IPS-NIHi7 (cell line): ENCODE results near the gene COMTD1.
A peak's percentile ranks its signal among the peaks of the same experiment; 100 is the strongest.

ENCODE experiments used
- DNase-seq: peaks from one replicate; pipeline ENCODE4 v3.0.0; 2012; ENCODE audit warnings: mixed read lengths; ENCODE audit errors: extremely low spot score

Gene COMTD1

DNA sequence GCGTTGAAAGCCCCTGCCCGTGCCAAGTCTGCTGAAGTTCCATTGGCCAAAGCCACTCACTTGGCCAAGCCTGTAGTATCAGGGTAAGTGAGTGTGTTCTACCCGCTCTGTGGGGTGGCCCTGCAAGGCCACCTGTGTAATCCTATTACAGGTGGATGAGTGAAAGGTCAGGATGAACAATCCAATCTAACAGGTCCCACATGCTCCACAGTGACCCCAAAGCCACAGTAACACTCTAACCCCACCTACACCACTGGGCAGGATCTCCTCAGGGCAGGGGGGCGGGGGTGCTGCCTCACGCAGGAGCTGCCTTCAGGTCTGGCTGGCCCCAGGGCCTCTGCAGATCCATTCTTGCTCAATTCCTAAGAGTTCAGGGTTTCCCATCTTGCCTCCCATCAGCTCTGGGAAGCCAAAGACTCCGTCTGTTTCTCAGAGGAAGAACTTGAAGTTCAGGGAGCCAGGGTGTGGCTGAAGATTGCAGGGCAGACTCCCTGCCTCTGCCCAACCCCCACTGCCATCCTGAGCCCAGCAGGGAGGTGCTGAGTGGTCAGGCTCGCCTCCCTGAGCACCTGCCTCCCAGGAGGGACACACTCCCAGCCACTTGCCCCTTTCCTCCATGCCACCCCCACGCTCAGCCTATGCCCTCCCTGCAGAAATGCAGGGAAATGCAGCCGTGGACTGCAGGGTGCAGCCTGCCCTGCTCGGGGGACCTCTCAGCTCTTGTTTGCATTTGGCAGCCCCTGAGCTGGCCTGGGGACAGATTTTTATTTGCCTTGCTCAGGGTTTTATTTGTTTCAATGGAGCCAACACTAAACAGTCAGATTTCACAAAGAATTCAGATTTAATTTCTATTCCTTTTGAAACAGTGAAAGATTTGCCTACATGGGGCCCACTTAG is 9.8 kb upstream of the COMTD1 start:
- no peak for DNase-seq

DNA sequence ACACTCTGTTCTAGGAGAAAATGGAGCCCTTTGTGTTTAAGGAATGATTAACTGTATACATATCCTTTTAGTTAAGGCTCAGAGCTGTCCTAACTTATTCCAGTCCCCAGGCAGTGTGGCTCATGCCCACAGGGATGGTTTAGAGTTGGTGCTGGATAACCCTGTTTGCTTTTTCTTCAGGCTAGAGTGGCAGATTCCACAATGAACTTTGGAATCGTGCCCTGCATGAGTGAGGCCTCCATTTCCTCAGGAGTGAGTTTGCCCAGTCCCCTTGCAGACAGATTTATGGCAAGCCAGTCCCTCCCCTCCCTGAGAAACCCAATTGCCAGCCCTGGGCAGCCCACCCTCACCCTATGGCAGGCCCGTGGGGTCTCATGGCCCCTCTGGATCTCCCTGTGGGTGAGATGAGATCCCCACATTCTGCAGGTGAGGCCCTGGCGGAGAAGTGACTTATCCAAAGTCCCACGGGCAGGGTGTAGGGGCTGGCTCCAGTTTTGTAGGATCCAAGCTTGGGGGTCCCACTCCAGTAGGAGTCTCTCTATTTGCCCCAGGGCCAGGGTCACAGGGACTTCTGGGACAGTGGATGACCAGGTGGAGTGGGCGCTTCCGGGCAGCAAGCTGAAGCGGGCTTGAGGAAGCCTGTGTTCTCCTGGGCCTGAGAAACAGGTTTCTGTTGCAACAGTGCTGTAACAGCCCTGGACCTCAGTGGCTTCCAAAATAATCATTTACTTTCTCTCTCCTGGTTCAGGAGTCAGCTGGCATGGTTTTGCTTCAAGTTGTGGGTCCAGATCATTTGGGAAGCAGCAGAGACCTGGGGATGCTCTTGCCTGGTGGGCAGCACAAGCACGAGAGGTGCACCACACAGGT is 9.0 kb upstream of the COMTD1 start:
- DNase-seq: no peak

DNA sequence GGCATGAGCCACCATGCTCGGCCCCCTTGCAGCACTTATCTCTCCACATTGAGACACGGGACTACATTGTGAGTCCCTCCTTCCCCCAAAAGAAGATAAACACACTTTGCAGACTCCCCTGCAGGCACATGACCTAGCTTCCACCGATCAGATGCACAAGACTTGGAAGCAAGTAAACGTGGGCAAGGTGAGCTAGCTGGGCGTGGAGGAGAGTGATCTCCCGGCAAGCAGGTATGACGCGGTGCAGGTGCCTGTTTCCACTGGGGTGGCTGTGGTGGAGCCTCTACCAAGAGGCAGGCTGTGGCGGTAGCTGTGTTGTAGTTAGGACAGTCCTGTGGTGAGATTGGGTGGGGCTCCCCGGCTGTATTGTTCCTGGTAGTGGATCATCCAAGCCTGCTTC is 7.7 kb upstream of the COMTD1 start:
- no peak for DNase-seq

DNA sequence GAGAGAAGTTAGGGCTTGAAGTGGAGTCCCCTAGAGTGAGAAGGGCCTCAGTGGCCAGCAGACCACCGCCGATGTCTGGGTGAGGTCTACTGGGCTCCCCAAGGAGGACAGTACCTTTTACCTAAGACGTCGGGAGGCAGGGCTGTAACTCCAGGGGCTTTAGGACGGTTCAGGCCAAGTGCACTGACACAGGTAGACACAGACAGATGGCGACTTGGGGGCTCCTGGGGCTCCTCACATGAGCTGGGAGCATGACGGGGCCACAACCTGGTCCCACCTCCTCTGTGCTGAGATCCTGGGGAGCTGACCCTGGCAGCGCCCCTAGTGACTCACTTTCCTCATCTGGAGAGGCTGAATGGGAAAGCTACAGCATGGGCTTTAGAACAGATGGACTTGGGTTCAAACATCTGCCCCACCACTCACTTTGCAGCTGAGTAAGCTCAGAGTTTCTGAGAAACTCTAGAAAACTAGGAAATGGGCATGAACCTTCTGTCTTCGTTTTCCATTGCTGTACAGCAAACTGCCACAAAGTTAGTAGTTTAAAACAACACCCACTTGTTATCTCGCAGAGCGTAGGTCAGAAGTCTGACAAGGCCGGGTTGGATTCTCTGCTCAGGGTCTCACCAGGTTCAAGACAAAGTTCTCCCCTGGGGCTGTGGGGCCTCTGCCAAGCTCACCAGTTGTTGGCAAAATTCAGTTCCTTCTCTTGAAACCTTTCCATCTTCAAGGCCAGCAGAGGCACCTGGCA is 4.7 kb upstream of the COMTD1 start:
- DNase-seq: no peak

DNA sequence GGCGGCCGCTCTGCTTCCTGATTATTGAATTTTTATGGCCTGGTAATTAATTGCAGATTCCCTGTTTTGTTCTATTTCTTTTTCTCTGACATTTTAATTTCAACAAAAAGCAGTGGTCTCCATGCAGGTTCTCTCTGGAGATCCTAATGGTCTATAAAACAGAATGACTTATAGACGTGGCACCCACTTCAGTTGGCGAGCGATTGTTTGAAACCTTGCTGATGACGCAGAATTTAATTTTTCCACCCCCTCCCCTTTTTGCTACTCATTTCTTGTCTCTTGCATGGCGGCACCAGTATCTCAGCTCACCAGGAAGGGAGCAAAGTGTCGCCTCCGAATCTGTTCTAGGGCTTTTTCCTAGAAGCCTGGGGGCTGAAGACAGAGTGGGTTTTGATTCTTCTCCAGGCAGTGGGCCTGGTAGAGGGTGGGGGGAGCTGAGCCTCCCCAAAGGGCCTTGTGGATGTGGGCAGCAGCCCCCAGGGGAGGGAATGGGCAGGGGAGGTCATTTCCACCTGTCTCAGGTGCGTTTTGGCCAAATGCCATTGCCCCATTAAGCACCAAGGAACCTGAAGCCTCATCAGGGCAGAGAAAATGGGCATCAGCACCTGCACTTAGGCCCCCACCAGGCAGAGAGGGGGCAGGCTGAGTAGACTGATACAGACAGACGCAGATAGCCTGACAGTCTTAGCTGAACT is 3.5 kb upstream of the COMTD1 start:
- no peak for DNase-seq

DNA sequence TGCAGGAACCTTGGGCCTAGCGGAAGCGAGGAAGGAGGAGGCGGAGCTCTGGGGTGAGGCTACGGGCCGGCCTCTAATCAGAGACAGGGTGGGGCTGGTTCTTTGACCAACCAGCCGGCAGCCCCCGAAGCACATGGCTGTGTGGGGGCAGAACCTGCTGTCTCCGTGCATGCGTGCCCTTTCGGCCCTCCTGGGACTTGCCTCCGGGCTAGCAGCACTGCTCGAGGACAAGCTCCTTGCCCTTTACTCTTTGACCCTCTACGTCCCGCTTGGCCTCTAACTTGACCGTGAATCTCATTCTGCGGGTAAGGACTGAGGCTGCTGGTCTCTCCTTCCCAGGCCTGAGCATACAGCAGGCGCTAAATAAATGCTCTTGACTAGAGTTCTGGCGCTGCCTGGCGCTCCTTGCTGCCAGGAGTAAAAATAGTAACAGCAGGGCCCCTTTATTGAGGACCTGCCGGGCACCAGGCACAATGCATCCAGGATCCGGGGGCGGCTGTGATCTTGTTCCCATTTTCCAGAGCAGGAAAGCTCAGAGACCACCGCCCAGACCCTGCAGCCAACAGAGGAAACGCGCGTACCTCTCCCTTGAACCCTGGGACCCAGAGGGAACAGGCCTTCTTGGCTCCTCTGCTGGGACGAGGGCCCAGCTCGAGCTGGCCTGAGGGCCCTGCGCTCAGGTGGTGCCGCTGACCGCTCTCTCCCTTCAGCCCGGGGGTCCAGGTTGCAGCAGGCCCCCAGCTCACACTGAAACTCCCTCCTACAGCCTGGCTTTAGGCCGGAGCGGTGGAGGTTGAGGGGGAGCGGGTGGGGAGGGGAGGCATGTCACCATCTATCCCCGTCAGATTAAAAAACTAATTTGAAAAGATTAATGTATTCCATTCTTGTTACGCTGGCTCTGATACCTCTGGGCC is 2.7 kb upstream of the COMTD1 start:
- DNase-seq: no peak

DNA sequence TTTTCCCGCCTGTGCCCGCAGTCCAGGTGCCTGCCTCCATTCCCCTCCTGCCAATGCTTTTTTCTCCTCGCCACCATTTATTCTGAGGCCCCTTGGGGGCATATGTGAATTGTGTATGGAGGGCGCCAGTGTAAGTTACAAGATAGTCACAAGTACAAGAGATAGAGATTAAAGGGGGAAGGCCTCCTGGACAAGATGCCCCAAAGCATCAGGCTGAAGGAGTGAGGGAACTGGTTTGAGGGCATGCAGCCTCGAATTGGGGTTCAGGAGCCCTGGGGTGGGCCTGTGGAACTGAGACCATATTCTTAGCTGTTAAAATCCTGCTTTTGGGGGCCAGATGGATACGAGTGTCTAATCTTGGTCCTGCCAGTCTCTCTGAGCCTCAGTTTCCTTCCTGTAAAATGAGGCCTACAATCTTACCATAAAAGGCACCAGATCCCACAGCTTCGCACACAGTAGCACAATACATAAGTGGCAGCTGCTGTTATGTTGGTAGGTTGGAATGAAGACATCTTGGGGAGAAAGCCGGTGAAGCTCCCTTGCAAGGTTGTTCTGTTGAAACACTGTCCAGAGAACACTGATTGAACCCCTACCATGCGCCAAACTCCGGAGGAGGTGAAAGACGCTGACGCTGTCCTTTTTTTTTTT is 545 bp upstream of the COMTD1 start:
- no peak for DNase-seq

DNA sequence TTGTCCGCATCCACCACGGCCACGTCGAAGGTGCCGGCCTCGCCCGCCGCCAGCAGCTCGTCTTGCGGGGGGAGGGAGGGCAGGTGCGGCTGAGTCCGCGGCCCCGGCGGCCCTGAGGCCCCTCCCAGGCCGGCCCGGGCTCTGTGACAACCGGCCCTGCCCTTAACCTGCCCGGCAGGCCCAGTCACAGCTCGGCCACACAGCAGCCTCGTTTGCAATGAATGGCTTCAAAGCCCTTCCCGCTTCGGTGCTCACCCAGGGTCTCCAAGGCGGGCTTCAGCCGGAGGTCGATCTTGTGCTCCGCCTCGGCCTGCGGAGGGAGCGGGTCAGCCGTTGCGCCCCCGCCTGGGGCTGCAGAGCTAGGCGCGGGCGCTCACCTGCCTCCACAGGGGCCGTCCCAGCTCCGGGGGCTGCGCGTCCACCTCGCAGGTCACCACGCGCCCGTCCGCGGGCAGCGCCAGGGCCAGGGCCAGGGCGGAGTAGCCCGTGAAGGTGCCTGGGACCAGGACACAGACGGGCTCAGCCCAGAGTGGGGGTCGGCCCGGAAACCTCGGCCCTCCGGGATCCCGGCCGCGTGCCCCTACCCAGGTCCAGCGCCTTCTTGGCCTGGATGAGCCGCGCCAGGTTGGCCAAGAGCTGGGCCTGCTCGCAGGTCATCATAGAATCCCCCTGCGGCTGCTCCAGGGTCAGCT is 928 bp downstream of the COMTD1 start:
- peak; percentile 47 for DNase-seq

DNA sequence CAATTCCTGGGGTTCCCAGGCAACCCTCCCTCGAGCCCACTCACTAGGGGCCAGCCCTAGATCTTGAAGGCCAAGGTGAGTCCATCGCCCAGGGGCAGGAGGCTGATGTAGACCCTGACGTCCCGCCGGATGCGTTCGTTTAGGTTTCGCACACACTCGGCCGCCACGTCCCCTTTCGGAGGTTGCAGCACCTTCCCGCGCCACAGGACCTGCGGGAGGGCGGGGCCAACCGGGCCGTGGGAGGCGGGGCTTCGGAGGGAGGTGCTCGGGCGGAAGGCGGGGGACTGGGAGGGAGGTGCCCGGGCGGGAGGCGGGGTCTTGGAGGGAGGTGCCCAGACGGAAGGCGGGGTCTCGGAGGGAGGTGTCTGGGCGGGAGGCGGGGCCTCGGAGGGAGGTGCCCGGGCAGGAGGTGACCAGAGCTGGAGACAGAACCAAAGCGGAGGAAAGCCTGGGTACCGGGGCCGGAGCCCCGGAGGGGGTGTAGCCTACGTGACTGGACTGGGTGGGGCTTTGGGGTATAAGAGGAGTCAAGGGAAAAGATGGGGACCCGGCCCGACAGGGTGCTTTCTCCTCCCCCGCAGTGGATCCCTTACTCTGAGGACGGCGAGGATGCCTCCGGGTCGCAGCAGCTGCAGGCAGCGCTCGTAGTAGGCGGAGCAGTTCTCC is 1.6 kb downstream of the COMTD1 start:
- DNase-seq: peak; percentile 97

DNA sequence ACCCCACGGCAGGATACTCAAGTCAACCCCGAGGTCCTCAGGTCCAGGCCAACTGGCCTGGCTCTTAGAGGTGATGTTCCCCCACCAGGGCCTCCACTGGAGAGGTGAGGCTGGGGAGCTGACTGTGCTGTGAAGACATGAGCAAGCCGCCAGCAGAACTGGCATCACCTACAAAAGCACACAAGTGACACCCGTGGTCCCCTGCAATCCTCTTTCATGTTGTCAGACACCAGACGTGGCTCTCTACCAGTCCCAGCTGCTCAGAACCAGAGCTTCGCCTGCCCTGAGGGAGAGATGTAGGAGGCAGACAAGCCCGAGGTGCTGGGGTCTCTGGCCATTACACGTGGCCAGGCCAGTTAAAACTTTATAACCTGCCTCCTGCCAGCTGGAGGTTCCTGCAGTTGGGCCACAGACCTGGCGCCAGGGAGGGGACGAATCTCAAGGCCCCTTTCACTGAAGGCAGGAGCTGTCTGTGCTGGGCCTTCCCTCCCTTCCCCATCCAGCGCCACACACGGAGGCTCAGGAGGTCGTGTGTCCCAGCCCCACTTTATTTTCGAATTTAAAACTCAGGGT is 2.2 kb downstream of the COMTD1 start:
- no peak for DNase-seq

DNA sequence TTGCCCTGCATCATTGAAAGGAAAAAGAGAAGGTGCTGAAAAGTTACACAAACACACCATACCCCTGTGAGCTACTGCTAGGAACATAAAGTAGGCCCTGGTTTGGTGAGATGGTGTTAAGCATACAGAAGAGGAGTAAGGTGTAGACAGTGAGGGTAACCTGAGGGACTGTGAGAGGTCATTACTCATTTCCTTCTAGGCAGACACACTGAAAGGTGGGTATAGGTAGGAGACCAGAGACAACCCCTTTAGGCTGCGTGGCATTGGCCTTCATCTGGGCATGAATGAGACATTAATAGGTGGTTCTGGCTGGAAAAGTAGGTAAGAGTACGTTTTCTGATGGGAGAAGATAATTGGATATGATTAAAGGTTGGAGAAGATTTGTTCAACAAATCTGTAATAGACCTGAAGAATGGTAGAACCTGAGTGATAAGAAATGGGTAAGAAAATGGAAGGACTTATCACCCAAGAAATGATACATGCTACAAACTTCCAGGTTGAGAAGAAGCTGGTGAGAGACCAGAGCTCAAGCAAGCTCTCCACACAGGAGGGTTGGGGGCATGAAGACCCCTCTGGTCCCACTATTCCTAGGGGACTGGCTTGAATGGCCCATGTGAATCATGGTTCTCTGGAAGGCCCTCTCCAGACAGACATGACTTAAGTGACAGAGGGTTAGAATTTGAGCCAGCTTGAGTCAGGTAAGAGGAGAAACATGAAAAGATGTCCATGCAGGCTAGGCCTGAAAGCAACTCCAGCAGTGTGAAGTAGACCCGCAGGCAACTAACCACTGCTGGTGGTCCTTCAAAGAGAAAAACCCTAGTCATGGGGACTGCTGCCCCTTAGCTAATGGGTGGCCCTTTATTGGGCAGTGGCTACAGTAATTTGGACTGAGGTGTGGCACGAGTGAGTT is 3.8 kb downstream of the COMTD1 start:
- DNase-seq: no peak

DNA sequence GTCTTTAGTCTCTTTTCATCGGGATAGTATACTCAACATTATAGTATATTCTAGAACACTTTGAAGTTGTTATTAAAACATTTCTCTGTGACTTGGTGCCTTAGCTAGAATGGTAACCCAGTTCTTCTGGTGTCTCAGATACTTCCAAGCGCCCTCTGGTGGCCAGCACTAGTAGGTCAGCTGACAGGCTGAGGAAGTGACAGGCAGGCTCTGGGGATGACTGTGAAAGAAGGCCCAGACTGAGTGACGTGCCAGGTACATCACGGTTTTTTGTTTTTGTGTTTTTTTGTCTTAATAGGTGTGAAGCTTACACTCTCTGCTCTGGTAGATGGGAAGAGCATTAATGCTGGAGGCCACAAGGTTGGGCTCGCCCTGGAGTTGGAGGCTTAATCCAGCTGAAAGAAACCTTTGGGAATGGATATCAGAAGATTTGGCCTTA is 5.1 kb downstream of the COMTD1 start:
- DNase-seq: peak; percentile 73

DNA sequence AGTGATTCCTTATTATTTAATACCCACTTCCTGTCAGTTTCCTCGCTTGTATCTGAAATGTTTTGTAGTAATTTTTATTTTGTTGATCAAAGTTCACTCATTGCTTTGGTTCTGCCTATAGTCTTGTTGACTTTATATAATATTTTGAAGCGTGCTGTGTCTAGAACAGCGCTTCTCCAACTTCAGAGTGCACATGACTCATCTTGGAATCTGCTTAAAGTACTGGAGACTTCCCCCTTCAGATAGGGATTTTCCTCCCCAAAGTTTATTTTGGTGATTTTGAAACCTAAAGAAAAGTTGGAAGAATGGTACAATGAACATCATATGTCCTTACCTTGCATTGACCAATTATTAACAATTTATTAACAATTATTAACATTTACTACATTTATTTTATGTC is 5.8 kb downstream of the COMTD1 start:
- no peak for DNase-seq

DNA sequence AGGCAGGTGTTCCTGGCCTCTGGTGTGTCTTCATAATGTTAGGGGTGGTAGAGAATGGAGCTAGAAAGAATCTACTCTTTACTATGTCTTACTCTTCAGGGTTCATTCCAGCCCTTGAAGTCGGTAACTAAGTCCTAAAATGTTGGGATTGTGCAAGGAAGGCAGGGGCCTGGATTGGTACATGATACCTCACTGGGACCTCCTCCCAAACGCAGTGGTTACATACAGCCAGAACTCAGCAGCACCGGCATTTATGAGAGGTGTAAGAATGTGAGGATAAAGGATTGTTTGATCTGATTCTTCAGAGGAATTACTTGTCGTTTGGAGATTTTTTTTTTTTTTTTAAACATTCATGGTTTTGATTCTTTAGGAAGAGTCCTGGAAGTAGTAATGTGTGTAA is 6.9 kb downstream of the COMTD1 start:
- no peak for DNase-seq

DNA sequence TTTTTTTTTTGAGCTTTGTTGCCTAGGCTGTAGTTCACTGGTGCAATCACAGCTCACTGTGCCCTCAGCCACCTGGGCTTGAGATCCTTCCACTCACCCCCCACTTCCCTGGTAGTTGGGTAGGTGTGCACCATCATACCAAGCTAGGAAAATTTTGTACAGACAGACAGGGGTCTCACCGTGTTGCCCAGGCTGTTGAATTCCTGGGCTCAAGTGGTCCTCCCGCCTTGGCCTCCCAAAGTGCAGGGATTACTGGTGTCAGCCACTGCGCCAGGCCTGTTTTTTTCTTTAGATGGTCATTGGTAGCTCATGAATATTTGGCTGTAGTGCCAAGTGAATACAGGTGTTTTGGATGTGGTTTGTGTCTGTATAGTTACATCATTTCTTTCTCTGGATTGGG is 7.5 kb downstream of the COMTD1 start:
- no peak for DNase-seq

DNA sequence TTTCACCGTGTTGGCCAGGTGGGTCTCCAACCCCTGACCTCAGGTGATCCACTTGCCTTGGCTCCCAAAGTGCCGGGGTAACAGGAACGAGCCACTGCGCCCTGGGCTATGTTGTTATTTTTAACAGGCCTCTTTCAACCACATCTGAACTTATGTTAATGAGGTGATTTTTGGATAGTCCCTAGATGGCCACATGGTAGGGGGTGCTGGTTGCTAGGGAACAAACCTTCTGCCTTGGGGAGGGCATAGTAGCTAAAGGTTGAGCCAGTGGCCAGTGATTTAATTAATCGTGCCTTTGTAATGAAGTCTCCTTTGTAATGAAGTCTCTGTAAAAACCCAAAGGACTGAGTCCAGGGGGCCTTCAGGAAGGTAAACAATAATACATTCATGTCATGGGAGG is 9.1 kb downstream of the COMTD1 start:
- DNase-seq: no peak

DNA sequence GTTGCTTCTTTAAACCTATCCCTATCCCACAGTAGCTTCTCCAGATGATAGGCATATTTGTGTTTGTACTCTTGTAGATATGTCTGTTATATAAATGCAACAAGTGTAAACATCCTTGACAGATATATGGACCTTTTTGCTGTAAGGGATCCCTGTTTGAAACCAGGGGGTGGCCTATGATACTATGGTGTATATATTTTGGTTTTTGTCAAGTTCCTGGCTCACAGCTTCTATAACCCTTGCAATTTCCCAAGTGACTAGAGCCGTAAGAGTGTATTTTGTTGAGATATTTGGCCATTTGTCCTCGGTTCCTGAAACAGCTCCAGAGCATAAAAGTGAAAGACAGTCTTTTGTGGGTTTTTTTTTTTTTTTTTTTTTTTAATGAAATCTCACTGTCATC is 9.7 kb downstream of the COMTD1 start:
- DNase-seq: no peak
